HepG2 (cell line): Measurements from ENCODE around the gene C19orf18. TPM values are rescaled to one million over a fixed set of nuclear protein-coding genes. Genes with fewer than 3 reads are reported as not detected.

Experiments
- AGO1 ChIP-seq: fragments of 200-400 bp; formaldehyde crosslinking; IDR thresholded peaks from 2 replicates; pipeline ENCODE4 v1.6.1; 2017; ENCODE audit warnings: mild to moderate bottlenecking, low read depth, low read length, moderate library complexity; ENCODE audit not compliant: poor library complexity, severe bottlenecking
- ATF3 ChIP-seq: sonication (generic); formaldehyde crosslinking; IDR thresholded peaks from 2 replicates; pipeline ENCODE4 v1.4.0; 2020; ENCODE audit warnings: missing genetic modification reagents
- ATF5 ChIP-seq: sonication (generic); formaldehyde crosslinking; IDR thresholded peaks from 2 replicates; pipeline ENCODE4 v1.4.0; 2020; ENCODE audit warnings: mild to moderate bottlenecking, low read depth, missing genetic modification reagents
- BATF2 ChIP-seq: sonication (generic); formaldehyde crosslinking; IDR thresholded peaks from 2 replicates; pipeline ENCODE4 v1.8.0; 2022; ENCODE audit warnings: mild to moderate bottlenecking, missing genetic modification reagents, moderate library complexity
- FIP1L1 ChIP-seq: fragments of 200-400 bp; formaldehyde crosslinking; IDR thresholded peaks from 2 replicates; pipeline ENCODE4 v1.6.1; 2018; ENCODE audit warnings: low read depth, mild to moderate bottlenecking, low read length, moderate library complexity, borderline replicate concordance; ENCODE audit not compliant: insufficient read depth
- KAT8 ChIP-seq: IDR thresholded peaks from 2 replicates; pipeline ENCODE4 v1.6.1; 2016; ENCODE audit warnings: missing genetic modification reagents, missing compliant biosample characterization
- KLF9 ChIP-seq: IDR thresholded peaks from 2 replicates; pipeline ENCODE4 v1.6.1; 2016; ENCODE audit warnings: low read depth
- LCORL ChIP-seq, 2 experiments: fragments of 450-650 bp in 1 of 2; sonication (generic) in 1 of 2; formaldehyde crosslinking in 1 of 2; IDR thresholded peaks; 2 replicates each; pipeline versions ENCODE4 v1.5.0 to v1.6.1; 2017 to 2020; ENCODE audit warnings: antibody characterized with exemption in 1 of 2, missing genetic modification reagents in 1 of 2
- MAX ChIP-seq: IDR thresholded peaks from 2 replicates; pipeline ENCODE4 v1.6.1; 2012; ENCODE audit warnings: inconsistent platforms
- MEIS2 ChIP-seq: sonication (generic); formaldehyde crosslinking; IDR thresholded peaks from 2 replicates; pipeline ENCODE4 v1.9.0; 2021; ENCODE audit warnings: mild to moderate bottlenecking, missing genetic modification reagents
- RARG ChIP-seq: sonication (generic); formaldehyde crosslinking; IDR thresholded peaks from 2 replicates; pipeline ENCODE4 v1.4.0; 2020; ENCODE audit warnings: low read depth, mild to moderate bottlenecking, missing genetic modification reagents
- SKIL ChIP-seq: sonication (generic); formaldehyde crosslinking; IDR thresholded peaks from 2 replicates; pipeline ENCODE4 v1.8.0; 2022; ENCODE audit warnings: missing genetic modification reagents, mild to moderate bottlenecking, moderate library complexity, borderline replicate concordance
- SNRNP70 ChIP-seq: fragments of 200-400 bp; formaldehyde crosslinking; IDR thresholded peaks from 2 replicates; pipeline ENCODE4 v1.6.1; 2017; ENCODE audit warnings: mild to moderate bottlenecking, low read depth, low read length, moderate library complexity
- SYNCRIP ChIP-seq: fragments of 200-400 bp; formaldehyde crosslinking; IDR thresholded peaks from 2 replicates; pipeline ENCODE4 v1.6.1; 2018; ENCODE audit warnings: mild to moderate bottlenecking, low read depth, low read length; ENCODE audit not compliant: insufficient read depth
- TAF15 ChIP-seq: fragments of 200-400 bp; formaldehyde crosslinking; IDR thresholded peaks from one replicate; pipeline ENCODE4 v1.6.1; 2018; ENCODE audit warnings: mild to moderate bottlenecking, low read depth, low read length; ENCODE audit not compliant: poor library complexity, severe bottlenecking
- U2AF2 ChIP-seq: fragments of 200-400 bp; formaldehyde crosslinking; IDR thresholded peaks from 2 replicates; pipeline ENCODE4 v1.6.1; 2017; ENCODE audit warnings: low read depth, mild to moderate bottlenecking, low read length
- ZBTB1 ChIP-seq: sonication (generic); formaldehyde crosslinking; IDR thresholded peaks from 2 replicates; pipeline ENCODE4 v1.4.0; 2020; ENCODE audit warnings: missing genetic modification reagents, borderline replicate concordance
- ZNF547 ChIP-seq: sonication (generic); formaldehyde crosslinking; IDR thresholded peaks from 2 replicates; pipeline ENCODE4 v1.5.1; 2020; ENCODE audit warnings: mild to moderate bottlenecking, missing genetic modification reagents
- ZNF614 ChIP-seq: IDR thresholded peaks from 2 replicates; pipeline ENCODE4 v1.6.1; 2018; ENCODE audit warnings: missing biosample characterization, missing genetic modification reagents, inconsistent platforms, borderline replicate concordance
- ZNF691 ChIP-seq: sonication (generic); formaldehyde crosslinking; IDR thresholded peaks from 2 replicates; pipeline ENCODE4 v1.4.0; 2020; ENCODE audit warnings: missing genetic modification reagents, low read depth, mild to moderate bottlenecking, borderline replicate concordance
- ZNF737 ChIP-seq: sonication (generic); formaldehyde crosslinking; IDR thresholded peaks from 2 replicates; pipeline ENCODE4 v1.5.0; 2020; ENCODE audit warnings: missing genetic modification reagents, mild to moderate bottlenecking, borderline replicate concordance
- polyA plus RNA-seq, 8 experiments: library from polyadenylated mRNA; depleted of rRNA in 3 of 8; stranded (reverse) in 7 of 8; unstranded in 1 of 8; fragments of >200 nt; fragmentation: Illumina TruSeq in 4 of 8; extraction: Trizol in 4 of 8; gene quantifications; 2 replicates each; pipeline versions ENCODE4 v1.2.1 to v1.2.3, GENCODE V29; 2011 to 2016; ENCODE audit warnings: low read depth in 4 of 8, missing spikeins in 1 of 8, mixed read lengths in 1 of 8; ENCODE audit not compliant: insufficient read depth in 1 of 8
- total RNA-seq, 5 experiments: library from RNA; depleted of rRNA; stranded (reverse); fragments of >200 nt; fragmentation: Illumina TruSeq; extraction: Trizol; gene quantifications; 2 replicates each; pipeline ENCODE4 v1.2.3, GENCODE V29; 2016; ENCODE audit warnings: low read depth in 1 of 5
- TF ChIP-seq, protein P1 (sequence below): sonication (generic); formaldehyde crosslinking; IDR thresholded peaks from 2 replicates; pipeline ENCODE4 v1.4.0; 2020; ENCODE audit warnings: mild to moderate bottlenecking, missing genetic modification reagents, borderline replicate concordance

The C19orf18 gene
- total and polyA plus RNA-seq, 2 of the 13 experiments (the other 11 are each of a cell fraction or from before 2014, with no cell fraction given) = 0.38 to 0.55 TPM

GRCh38 chr19:57947419-57948134, 26.8 kb downstream of the C19orf18 start, which contains the start of gene ZNF256 (continued):
- TF ChIP-seq LCORL (IDR thresholded peaks at IDR 0.05) (no peak), LCORL (CRISPR knock-in tag; IDR thresholded peaks at IDR 0.05) (peak; percentile 68; the same call in 1 of the 2 replicates), KLF9 (no peak), SYNCRIP (no peak), ZNF614 (CRISPR knock-in tag) (no peak), TAF15 (no peak), KAT8 (CRISPR knock-in tag) (peak; percentile 96), MEIS2 (CRISPR knock-in tag) (0 out of 2 replicates have a peak, but pooled peaks have one; percentile 13), AGO1 (peak; percentile 17), SNRNP70 (no peak), MAX (peak; percentile 80), RARG (no peak), ATF5 (CRISPR knock-in tag) (no peak), U2AF2 (no peak), ATF3 (no peak), ZNF691 (CRISPR knock-in tag) (peak; percentile 66; the same call in 1 of the 2 replicates), FIP1L1 (no peak), BATF2 (CRISPR knock-in tag) (no peak), ZBTB1 (CRISPR knock-in tag) (no peak), SKIL (CRISPR knock-in tag) (no peak), ZNF737 (CRISPR knock-in tag) (no peak), ZNF547 (CRISPR knock-in tag) (no peak)
- TF ChIP-seq, protein P1, sequence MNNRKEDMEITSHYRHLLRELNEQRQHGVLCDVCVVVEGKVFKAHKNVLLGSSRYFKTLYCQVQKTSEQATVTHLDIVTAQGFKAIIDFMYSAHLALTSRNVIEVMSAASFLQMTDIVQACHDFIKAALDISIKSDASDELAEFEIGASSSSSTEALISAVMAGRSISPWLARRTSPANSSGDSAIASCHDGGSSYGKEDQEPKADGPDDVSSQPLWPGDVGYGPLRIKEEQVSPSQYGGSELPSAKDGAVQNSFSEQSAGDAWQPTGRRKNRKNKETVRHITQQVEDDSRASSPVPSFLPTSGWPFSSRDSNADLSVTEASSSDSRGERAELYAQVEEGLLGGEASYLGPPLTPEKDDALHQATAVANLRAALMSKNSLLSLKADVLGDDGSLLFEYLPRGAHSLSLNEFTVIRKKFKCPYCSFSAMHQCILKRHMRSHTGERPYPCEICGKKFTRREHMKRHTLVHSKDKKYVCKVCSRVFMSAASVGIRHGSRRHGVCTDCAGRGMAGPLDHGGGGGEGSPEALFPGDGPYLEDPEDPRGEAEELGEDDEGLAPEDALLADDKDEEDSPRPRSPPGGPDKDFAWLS (CRISPR knock-in tag) = no peak
